Measurements from ENCODE around the gene OR6B3. TPM values are rescaled to one million over a fixed set of nuclear protein-coding genes. Genes with fewer than 3 reads are reported as not detected.

Gene OR6B3
- not detected in 2 replicates for total RNA-seq
- not detected for polyA plus RNA-seq (2012)

DNA sequence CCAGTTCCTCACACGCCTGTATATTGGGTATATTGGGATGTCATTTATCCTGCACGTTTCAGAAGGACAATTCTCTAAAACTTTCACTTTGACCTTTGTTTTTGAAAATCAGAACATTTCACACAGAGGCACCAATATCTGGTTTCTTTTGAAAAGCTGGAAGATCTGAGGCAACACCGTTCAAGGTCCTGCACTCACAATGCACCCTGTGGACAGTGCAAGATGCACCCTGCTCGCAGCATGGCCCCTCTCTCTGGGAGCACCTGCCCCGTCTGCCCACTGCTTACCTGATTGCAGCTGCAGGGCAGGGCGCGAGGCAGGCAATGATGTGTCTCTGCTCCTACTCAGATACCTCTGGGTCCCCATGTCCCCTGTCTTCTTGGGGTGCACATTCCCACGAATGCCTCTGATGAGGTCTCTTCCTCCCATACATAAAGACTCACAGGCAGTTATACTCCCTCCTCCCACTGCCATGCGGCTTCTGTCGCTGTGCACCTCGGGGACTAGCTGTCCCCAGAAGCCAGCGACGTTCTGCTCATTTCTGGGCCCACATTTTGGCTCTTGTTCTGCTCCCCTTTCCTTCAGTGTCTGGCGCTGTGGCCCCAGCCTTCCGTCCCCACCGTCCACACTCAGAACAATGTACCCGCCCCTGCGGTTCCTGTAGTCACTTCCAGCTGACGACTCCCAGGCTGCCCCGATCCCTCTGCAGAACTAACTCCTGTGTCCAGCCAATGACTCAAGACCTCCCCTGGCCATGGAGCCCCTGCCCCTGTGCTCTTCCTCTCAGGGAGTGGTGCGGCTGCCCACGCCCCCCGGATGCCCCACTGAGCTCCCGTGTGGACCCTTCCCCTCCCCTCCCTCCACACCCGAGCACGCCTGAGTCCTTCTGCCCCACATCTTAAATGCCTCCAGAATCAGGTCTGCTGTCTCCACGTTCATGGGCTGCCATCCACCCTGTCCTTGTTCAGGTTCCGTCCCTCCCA is at the start of gene OR6B3:
OR6B3 (minus strand) TSS at position 349 of the 983 bp plus-strand sequence.
- no peak for DNase-seq (ENCODE audit: low read depth)

DNA sequence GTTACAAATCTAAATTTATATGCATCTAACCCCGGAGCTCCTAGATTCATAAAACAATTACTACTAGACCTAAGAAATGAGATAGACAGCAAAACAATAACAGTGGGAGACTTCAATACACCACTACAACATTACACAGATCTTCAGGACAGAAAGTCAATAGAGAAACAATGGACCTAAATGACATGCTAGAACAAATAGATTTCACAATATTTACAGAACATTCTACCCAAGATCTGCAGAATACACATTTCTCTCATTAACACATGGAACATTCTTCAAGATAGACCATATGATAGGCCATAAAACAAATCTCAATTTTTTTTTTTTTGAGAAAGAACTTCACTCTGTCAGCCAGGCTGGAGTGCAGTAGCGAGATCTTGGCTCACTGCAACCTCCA is 45.0 kb upstream of the OR6B3 start:
- DNase-seq (ENCODE audit: low read depth): no peak

DNA sequence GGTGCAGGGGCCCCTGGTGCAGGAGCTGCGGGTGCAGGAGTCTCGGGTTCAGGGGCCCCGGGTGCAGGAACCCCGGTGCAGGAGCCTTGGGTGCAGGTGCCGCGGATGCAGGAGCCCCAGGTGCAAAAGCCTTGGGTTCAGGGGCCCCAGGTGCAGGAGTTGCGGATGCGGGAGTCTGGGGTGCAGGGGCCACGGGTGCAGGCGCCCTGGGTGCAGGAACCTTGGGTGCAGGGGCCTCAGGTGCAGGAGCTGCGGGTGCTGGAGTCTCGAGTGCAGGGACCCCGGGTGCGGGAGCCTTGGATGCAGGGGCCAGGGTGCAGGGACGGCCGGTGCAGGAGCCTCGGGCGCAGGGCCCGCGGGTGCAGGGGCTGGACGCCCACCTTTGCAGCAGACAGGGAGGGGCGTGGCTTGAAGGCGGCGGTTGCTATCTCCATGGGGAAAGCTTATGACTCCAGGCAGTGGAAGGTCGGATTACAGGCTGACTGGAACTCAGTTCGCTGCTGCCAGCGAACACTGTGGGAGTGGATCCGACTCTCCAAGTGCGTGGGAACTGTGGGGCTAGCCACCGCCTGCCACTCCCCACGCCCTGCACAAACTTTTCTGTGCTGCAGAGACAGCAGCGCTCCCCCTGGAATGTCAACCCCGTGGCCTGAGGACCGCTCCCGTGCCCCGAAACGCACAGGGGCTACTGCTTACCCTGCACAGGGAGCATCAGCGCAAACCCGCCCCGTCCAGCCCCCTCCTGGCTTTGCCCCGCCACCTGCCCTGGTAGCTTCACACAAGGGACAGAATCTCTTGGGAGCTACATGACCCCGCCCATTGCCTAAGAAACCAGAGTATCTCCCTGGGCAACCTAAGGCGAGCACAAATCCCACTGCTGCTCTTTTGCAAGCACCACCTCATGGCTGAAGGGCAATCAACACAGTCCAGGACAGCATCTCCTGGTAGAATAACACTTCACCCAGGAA is 42.5 kb upstream of the OR6B3 start:
- DNase-seq (ENCODE audit: low read depth): no peak

DNA sequence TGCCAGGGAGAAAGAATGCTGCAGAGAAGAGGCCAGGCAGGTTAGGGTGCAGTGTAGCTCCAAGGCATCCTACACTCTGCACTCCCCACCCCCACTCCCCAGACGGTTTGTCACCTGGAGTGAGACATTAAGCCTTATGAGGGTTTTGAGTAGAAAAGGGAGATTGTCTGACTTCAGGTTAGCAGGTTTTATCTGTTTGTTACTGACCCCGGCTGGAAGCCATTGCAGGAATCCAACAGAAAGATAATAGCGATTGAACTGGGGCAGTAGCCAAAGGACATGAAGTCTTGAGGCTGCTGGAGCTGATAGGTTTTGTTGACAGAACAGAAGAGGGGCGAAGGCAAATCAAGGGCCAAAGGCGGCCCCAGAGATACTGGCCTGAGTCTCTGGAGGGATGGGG is 36.0 kb upstream of the OR6B3 start:
- no peak for DNase-seq (ENCODE audit: low read depth)

DNA sequence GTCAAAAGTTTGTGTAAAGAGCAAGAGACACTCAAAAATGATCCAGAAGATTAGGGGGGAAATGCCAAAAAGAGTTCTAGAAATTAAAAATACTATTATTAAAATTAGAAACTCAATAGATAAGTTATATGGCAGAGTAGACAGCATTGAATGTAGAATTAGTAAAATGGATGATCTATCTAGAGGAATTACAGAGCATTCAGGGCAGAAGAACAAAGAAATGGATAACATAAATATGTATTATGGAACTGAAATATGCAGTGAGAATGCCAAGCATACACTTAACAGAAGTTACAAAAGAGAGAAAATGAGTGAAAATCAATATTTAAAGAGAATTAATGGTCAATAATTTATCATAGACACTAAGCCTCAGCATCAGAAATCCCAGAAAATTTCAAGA is 33.2 kb upstream of the OR6B3 start:
- DNase-seq (ENCODE audit: low read depth): no peak

DNA sequence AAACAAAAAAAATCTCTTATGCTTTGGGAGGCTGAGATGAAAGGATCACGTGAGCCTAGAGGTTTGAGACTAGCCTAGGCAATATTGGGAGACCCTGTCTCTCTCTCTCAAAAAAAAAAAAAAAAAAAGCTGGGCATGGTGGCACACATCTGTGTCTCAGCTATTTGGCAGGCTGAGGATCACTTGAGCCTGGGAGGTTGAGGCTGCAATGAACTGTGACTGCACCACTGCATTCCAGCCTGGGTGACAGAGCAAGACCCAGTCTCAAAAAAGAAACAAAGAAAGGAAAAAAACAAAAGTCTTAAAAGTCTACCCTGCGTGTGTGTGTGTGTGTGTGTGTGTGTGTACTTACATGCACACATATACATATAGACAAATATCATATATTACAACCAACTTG is 25.3 kb upstream of the OR6B3 start:
- DNase-seq (ENCODE audit: low read depth): no peak

DNA sequence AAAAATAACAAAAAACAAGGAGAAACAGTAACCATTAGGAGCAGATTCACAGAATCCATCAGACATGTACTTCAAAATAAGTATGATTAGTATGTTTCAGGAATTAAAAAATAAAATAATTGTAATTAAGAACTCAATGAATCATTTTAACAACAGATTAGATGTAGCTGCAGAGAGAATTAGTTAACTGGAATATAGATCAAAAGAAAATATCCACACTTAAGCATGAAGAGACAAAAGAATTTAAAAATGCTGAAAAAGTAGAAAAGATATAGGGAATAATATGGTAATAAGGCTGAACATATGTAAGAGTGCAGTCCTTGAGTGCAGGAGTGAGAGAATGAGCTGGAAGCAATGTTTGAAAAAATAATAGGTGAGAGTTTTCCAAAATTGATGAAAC is 24.1 kb upstream of the OR6B3 start:
- no peak for DNase-seq (ENCODE audit: low read depth)

DNA sequence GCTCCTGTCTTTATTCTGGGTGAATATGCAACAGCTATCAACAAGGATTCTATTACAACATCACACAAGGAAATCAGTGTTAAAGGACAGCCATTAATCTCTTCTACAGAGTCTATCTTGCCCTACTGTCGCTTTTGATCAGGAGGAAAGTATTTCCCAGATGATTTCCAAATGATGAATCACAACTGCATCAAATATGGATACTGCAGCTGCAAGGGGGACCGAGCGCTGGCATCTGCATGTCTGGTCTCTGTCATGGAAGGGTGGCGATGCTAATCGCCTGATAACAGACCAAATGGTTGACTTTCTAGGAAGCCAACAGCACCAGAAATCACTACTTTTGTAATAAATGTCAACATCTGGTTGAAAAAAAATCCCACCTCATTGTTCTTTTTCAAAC is 21.2 kb upstream of the OR6B3 start:
- DNase-seq (ENCODE audit: low read depth): no peak

DNA sequence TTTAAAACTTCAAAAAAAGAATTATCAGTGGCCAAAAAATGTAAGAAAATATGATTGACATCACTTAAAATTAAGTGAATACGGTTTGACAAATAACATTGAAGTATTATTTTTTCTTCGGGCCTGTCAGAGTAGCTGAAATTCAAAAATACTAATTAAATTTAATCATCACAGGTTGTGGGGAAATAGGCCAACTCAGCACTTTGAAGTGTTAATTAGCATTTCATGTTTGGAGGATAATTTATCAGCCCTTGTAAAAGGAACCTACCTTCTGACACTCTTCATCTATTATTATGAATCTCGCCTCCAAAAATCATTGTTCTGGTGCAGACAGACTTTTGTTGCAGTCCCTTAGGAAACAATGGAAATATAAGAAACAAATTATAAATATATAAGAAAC is 17.6 kb upstream of the OR6B3 start:
- DNase-seq (ENCODE audit: low read depth): no peak

DNA sequence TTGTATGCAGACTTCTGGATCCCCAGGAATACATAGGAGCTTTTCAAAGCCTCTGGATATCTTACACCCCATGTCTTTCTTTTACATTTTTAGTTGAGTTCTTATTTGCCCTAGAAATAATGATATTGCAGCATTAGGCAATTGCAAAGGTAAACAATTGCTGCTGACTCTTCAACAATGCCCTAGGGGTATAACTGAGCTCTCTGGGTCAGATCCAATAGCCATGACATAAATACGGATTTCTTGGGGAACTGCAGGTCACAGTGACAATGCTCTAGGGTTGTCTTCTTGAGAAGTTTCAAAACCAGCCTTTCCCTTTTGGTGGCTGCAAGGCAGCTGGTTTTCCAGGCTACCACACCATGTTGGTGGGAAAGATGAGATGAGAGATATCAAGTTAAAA is 16.5 kb upstream of the OR6B3 start:
- no peak for DNase-seq (ENCODE audit: low read depth)

DNA sequence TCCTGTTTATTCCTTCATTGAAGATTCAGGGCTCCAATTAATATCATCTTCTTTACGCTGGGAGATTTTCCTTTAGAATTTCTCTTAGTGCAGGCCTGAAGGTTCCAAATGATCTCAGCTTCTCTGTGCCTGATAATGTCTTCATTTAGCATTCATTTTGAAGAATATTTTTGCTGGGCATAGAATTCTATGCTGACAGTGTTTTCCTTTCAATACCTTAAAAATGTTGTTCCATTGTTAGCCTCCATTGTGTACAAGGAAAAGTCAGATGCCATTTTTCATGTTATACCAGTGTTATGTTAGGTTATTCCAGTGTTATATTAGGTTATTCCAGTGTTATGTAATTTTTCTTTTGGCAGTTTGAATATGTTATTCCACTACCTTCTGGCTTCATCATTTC is 14.9 kb upstream of the OR6B3 start:
- DNase-seq (ENCODE audit: low read depth): no peak

DNA sequence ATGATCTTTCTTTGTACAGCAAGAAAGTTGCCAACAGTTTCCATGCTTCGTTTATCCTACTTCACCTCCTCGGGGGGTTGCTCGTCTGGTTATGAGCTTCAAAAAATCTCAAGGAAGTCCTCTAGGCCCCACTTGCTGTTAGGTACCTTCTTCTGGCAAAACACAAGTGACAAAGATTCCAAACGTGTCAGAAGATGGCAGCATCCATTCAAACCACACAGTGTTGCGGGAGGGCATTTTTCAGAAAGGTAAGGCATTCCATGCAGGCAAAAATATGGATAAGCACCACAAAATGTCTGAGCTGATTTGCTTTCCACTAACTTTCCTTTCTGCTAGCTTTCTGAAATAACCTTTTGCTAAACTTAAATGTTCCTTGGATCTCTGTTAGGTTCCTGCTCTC is 13.2 kb upstream of the OR6B3 start:
- DNase-seq (ENCODE audit: low read depth): no peak

DNA sequence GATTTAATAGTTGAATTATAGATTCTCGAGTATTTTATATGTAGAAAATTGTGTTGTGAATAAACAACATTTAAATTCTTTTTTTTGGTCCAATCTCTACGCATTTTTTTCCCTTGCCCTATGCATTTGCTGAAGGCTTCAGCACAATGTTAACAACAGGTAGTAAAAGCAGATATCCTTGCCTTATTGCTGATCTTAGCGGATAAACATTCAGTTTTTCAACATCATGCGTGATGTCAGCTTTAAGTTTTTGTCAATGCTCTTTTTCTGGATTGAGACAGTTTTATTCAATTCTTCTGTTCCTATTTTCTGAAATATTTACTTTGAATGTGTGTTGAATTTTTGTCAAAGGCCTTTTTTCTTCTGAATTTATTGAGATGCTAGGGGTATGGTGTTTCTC is 11.6 kb upstream of the OR6B3 start:
- no peak for DNase-seq (ENCODE audit: low read depth)

DNA sequence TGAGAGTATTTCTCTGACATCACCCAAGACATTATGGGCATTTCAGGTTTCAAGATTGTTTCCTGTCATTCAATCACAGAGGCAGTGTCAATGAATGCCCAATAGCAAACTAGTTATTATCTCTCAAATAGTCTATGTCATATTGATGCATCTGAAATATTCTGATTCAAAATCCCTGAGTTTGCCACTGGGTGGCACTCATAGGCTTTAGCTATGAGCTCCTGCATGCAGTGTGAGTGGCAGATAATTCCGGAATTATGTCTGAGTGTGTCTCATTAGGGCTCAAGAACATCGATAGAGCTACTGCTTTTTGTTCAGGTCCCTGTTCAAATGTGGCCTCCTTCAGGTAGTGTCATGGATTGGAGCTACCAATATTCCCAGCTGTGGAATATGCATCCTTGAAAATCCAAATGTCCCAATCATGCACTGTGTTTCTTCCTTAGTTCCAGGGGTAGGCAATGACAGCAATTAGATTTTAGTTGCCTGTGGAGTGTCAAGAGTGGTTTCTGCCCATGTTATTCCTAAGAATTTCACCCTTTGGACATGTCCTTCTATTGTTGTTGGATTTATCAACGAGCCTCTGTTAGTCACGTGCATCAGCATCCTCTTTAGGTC is 7.8 kb upstream of the OR6B3 start:
- DNase-seq (ENCODE audit: low read depth): peak; percentile 68

DNA sequence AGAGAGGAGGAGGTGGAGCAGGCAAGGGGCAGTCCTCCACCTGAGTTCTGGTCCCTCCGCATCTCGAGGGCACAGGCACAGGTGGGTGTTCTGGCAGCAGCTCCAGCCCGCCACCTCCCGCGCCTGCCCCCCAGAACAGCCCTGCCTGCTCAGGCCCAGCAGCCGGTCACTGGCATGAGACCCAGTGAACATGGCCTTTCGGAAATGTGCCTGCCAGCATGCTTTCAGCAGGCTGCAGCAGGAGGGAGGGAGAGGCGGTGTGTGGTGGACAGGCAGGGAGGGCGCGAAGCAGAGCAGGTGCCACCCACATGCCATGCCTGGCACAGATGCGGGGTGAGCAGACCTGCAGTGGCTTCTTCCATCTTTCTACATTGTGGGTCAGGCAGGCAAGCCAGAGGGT is 3.4 kb upstream of the OR6B3 start:
- no peak for DNase-seq (ENCODE audit: low read depth)

DNA sequence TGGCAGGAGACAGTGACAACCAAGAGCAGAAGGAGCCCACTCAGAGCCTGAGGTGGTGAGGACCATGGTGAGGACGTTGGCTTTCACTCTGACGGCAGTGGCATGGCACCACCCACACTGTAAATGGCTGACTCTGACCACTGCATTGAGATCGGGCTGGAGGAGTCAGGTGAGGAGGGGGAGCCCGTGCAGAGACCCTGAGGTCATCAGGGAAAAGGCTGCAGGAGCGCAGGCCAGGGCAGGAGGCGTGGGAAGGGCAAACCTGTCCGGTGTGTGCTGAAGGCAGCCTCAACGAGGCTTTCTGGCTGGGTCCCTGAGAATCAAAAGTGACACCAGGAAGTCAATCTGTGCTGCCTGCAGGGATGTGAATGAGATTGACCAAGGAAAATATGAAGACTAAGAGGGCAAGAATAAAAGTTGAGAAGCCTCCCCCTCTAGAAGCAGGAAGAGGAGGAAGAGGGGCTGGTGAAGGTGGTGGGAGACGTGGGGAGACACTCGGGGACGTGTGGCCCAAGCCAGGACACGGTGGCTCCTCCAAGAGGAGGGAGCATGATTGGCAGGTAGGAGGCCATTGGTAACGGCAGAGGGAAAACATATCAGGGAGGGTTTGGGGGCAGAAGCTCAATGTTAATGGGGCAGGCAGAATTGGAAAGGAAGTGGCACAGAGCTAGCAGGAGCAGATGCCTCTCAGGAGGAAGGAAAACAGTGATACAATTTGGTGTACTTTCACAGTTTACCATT is 2.0 kb upstream of the OR6B3 start:
- no peak for DNase-seq (ENCODE audit: low read depth)

DNA sequence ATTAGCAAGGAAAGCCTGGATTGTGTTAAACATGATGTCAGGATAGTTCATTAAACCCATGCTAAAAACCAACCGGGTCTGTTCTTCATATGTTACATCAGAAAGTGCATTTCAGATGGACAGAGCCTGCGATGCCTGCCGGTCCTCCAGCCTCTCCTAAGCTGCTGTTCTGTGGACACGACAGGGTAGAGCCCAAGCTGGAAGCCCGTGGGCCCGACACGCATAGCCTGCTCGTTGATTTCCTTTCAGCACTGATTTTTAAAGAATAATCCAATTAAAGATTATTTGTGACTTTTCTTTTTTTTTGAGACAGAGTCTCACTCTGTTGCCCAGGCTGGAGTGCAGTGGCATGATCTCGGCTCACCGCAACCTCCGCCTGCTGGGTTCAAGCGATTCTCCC is 797 bp downstream of the OR6B3 start:
- no peak for DNase-seq (ENCODE audit: low read depth)

DNA sequence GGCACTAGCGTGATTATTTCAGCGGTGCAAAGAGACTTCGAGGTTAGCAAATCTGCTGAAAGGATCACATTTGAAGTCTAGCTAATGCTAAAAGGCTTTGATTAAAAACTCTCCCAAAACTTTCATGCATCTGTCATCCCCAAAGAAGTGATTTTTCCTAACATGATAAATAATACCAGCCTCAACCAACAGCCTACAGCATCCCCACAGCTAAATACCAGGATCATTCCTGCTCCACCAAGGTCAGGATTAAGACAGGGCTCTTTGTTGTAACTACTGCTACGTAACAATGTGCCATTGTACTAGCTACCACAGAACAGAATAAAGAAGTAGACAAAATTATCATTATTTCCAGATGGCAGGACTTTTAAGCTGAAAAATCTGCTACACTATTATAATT is 1.6 kb downstream of the OR6B3 start:
- DNase-seq (ENCODE audit: low read depth): no peak

DNA sequence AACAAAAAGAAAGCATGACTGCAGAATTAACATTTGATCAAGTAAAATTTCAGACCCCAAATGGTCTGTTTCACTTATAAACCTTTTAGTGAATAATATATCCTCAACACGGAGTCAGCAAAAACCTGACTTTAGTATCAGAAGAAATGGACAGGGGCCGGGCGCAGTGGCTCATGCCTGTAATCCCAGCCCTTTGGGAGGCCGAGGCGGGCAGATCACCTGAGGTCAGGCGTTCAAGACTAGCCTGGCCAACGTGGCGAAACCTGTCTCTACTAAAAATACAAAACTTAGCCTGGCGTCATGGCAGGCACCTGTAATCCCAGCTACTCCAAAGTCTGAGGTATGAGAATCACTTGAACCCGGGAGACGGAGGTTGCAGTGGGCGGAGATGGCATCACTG is 3.0 kb downstream of the OR6B3 start:
- DNase-seq (ENCODE audit: low read depth): no peak

DNA sequence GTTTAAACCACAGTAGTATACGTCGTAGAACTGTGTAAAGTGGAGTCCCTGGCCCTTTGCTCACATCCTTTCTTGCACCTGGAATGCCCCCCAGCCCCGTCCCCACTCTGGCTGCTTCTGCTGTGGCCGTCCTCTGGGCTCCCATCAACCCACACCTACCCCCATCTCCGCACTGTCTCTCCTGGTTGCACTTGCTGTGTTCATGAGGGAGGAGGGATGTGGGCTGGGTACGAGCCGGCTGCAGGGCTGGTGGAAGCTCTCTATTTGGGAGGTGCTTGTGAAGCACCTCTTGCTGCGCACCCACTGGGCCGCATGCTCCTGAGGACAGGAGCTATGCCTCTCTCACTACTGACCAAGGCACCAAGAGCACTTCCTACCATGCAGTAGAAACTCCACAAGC is 5.1 kb downstream of the OR6B3 start:
- DNase-seq (ENCODE audit: low read depth): no peak

DNA sequence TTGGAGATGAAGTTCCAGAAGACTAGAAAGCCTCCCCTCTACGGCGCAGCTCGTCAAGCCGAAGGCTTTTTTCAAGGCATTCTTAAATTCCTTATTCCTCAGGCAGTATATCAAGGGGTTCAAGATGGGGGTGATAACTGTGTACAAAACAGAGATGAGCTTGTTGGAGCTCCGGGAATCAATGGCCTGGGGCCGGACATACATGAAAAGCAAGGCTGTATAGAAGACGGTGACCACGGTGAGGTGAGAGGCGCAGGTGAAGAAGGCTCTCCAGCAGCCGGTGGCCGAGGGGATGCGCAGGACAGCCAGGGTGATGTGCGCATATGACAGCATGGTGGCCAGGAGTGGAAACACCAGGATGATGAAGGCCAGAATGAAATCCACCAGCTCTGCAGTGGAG is 8.2 kb downstream of the OR6B3 start:
- no peak for DNase-seq (ENCODE audit: low read depth)

All from myocyte (in vitro differentiated cells).